ENCODE results near the gene ELOVL5. TPM values are rescaled to one million over a fixed set of nuclear protein-coding genes. Genes with fewer than 3 reads are reported as not detected.
A peak's percentile ranks its signal among the peaks of the same experiment; 100 is the strongest.

The ELOVL5 gene
- total and polyA plus RNA-seq, 4 donors: 22.8 to 75.5 (median 46.0) TPM

DNA sequence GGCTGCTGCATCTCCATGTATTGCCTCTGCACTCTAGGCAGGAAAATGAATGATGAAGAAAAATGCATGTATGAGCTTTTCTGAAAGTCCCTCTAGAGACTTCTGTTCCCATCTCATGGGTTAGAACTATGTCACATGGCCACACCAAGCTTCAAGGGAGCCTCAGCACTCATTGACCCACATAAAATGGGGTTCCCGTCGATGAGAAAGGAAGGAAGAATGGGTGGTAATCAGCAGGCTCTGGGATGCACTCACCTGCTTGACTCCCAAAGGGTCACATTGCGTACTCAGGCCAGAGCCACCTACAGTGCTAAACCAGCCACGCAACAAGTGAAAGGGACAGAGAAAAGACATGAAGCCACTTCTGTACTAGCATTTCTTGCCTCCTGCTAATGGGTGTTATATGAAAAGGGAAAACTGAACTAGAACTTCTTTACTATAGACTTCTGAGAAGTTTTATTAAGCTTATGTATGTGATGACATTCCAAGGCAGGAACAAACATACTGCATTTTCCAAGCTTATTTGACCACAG is 104.3 kb downstream of the ELOVL5 start:
- 95 to 97% methylated on average over 4 of the region's 4 CpGs for WGBS, 2 donors
- ATAC-seq (ENCODE audit: low FRiP score) (no peak), DNase-seq (no peak)
- intact Hi-C loops (cut with DNase I): no loop called here
- H3K27ac ChIP-seq (ENCODE audit: low read depth in 1 of 2, low read length in 2 of 2): no peak overlapping the region
- H3K36me3 ChIP-seq (ENCODE audit: control insufficient read depth in 1 of 2, insufficient read depth in 2 of 2, low read length in 1 of 2): no peaks in the 10 kb centered on the region
- H3K4me3 ChIP-seq (ENCODE audit: low read length in 2 of 2): no peak overlapping the region
- no peaks in the 10 kb centered on the region for H3K9me3 ChIP-seq (ENCODE audit: control insufficient read depth, low read length)
- H3K4me1 ChIP-seq (ENCODE audit: control insufficient read depth in 1 of 2, insufficient read depth in 2 of 2, low read length in 2 of 2): peaks cover under 1 to 1% of the 10 kb centered on the region in 2 donors
- H3K27me3 ChIP-seq (ENCODE audit: control insufficient read depth in 1 of 2, insufficient read depth in 2 of 2, low read length in 1 of 2): no peaks in the 10 kb centered on the region

DNA sequence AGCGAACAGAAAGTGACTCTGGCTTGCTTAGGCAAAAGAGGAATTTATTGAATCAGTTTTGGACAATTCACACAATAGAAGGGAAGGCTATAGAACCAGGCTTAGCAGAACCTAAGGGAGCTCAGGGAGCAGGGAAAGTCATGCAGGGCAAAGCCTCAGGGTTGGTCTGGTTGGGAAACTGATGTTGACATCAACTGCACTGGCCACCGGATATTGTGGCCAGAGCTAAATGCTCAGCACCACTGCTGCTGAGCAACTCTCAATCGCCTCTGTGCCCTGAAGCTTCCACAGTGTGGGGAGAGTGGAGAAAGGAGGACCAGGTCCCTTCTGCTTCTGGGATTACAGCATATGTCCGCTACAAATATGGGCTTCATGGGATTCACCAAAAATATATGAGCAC is 106.8 kb downstream of the ELOVL5 start:
- 88 to 89% methylated on average over 4 of the region's 4 CpGs for WGBS, 2 donors
- H3K27ac ChIP-seq (ENCODE audit: low read depth in 1 of 2, low read length in 2 of 2): no peak overlapping the region
- no peaks in the 10 kb centered on the region for H3K27me3 ChIP-seq (ENCODE audit: control insufficient read depth in 1 of 2, insufficient read depth in 2 of 2, low read length in 1 of 2)
- no peaks in the 10 kb centered on the region for H3K4me1 ChIP-seq (ENCODE audit: control insufficient read depth in 1 of 2, insufficient read depth in 2 of 2, low read length in 2 of 2)
- intact Hi-C loops (cut with DNase I): no loop called here
- ATAC-seq (ENCODE audit: low FRiP score): no peak
- no peaks in the 10 kb centered on the region for H3K36me3 ChIP-seq (ENCODE audit: control insufficient read depth in 1 of 2, insufficient read depth in 2 of 2, low read length in 1 of 2)
- DNase-seq: peak in 1 of 2 donors; percentile 57
- H3K9me3 ChIP-seq (ENCODE audit: control insufficient read depth, low read length): no peaks in the 10 kb centered on the region
- H3K4me3 ChIP-seq (ENCODE audit: low read length in 2 of 2): no peak overlapping the region

DNA sequence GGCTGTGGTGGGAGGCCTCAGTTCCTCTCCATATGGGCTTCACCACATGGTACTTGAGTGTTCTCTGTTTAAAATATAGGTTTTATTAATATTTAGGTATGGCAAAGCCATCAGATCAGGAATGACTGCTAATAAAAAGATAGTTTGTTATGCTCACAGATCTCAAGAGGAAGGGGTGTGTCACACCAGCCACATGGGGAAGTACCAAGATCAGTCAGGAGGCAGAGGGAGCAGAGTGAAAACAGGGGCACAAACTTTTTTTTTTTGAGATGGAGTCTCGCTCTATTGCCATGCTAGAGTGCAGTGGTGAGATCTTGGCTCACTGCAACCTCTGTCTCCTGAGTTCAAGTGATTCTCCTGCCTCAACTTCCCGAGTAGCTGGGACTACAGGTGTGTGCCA is 108.0 kb downstream of the ELOVL5 start:
- ATAC-seq (ENCODE audit: low FRiP score) (no peak), DNase-seq (no peak)
- Histone ChIP-seq H3K4me3 (ENCODE audit: low read length in 2 of 2) (no peak overlapping the region), H3K27ac (ENCODE audit: low read depth in 1 of 2, low read length in 2 of 2) (no peak overlapping the region), H3K4me1 (ENCODE audit: control insufficient read depth in 1 of 2, insufficient read depth in 2 of 2, low read length in 2 of 2) (no peaks in the 10 kb centered on the region), H3K36me3 (ENCODE audit: control insufficient read depth in 1 of 2, insufficient read depth in 2 of 2, low read length in 1 of 2) (no peaks in the 10 kb centered on the region), H3K27me3 (ENCODE audit: control insufficient read depth in 1 of 2, insufficient read depth in 2 of 2, low read length in 1 of 2) (no peaks in the 10 kb centered on the region), H3K9me3 (ENCODE audit: control insufficient read depth, low read length) (no peaks in the 10 kb centered on the region)
- intact Hi-C loops (cut with DNase I): no loop called here
- WGBS, 2 donors: 90 to 94% methylated on average over 2 of the region's 2 CpGs

DNA sequence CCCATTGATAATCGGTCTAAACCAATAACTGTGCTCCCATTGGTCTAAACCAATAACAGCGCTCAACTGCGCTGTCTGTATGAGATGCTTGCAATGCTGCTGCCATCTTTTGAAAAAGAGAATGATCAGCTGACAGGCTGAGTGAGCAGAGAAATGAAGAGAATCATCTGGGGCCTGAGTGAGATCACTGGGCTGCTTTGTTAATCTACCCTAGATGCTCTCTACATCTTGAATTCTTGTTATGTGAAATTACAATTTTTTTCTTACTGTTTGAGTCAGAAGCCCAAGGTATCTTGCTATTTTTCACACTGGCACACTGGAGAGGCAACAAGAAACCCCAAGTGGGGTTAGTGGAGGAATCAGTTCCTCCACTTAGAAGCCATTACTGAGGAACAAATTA is 108.6 kb downstream of the ELOVL5 start:
- intact Hi-C loops (cut with DNase I): no loop called here
- Histone ChIP-seq H3K4me1 (ENCODE audit: control insufficient read depth in 1 of 2, insufficient read depth in 2 of 2, low read length in 2 of 2) (no peaks in the 10 kb centered on the region), H3K4me3 (ENCODE audit: low read length in 2 of 2) (no peak overlapping the region), H3K36me3 (ENCODE audit: control insufficient read depth in 1 of 2, insufficient read depth in 2 of 2, low read length in 1 of 2) (no peaks in the 10 kb centered on the region), H3K9me3 (ENCODE audit: control insufficient read depth, low read length) (no peaks in the 10 kb centered on the region), H3K27ac (ENCODE audit: low read depth in 1 of 2, low read length in 2 of 2) (no peak overlapping the region), H3K27me3 (ENCODE audit: control insufficient read depth in 1 of 2, insufficient read depth in 2 of 2, low read length in 1 of 2) (no peaks in the 10 kb centered on the region)
- 98 to 99% methylated on average over 3 of the region's 3 CpGs for WGBS, 2 donors
- ATAC-seq (ENCODE audit: low FRiP score): no peak
- no peak for DNase-seq

DNA sequence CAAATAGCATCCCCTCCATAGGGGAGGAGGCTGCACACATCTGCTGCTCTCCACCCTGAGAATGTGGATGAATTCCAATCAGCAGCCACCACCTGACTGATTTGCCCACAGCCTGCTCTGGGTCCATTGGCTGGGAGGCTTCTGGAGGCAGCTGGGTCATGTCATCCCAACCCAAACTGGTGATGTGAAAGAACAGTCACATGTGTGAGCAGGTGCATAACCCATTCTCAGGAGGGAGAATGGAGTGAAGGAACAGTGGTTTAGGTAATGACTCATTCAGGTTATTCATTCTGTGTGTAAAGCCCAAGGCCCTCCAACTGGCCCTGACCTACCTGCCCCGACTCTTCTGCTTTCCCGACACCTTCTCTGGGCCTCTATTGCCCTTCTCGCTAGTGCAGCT is 109.2 kb downstream of the ELOVL5 start:
- Histone ChIP-seq H3K36me3 (ENCODE audit: control insufficient read depth in 1 of 2, insufficient read depth in 2 of 2, low read length in 1 of 2) (no peaks in the 10 kb centered on the region), H3K4me3 (ENCODE audit: low read length in 2 of 2) (no peak overlapping the region), H3K27me3 (ENCODE audit: control insufficient read depth in 1 of 2, insufficient read depth in 2 of 2, low read length in 1 of 2) (no peaks in the 10 kb centered on the region), H3K9me3 (ENCODE audit: control insufficient read depth, low read length) (no peaks in the 10 kb centered on the region), H3K27ac (ENCODE audit: low read depth in 1 of 2, low read length in 2 of 2) (no peak overlapping the region), H3K4me1 (ENCODE audit: control insufficient read depth in 1 of 2, insufficient read depth in 2 of 2, low read length in 2 of 2) (no peaks in the 10 kb centered on the region)
- DNase-seq: no peak
- intact Hi-C loops (cut with DNase I): no loop called here
- ATAC-seq (ENCODE audit: low FRiP score): no peak
- 96% methylated on average over 3 of the region's 3 CpGs for WGBS, 2 donors

DNA sequence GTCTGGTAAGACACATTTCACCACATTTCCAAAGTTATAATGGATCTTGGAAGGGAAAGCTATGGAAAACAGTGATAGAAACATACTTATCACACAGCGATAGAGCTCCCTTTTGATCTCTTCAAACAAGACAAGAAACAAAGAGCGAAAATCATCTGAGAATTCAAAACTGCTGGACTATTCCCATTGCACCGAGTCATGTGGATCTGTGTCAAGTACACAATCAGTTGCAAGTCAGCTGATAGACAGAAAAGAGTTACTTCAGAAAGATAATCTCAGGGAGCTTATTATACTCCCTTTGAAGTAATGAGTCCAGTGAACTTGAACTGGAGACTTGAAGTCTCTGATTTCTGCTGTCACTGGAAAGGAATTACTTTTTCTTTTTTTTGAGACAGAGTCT is 110.4 kb downstream of the ELOVL5 start:
- no peak overlapping the region for H3K27ac ChIP-seq (ENCODE audit: low read depth in 1 of 2, low read length in 2 of 2)
- intact Hi-C loops (cut with DNase I): no loop called here
- 79 to 82% methylated on average over 3 of the region's 3 CpGs for WGBS, 2 donors

DNA sequence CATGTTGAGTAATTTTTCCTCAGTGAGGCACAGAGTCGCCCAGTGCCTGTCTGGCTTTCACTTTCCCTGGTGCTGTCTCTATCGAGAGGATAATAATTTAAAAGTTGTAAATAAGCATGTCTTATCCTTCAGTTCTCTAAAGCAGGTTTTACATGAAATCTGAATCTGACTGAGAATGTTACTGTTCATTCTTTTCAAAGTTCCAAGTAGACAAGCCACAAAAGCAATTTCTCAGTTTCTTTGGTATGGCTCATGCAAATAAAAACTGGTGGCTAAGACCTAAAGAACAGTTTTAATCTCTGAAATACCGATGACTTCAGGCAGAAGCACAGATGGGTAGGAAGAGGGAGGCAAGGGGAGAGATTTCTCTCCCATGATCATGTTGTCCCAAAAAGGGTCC is 112.5 kb downstream of the ELOVL5 start:
- Histone ChIP-seq H3K27ac (ENCODE audit: low read depth in 1 of 2, low read length in 2 of 2) (no peak overlapping the region), H3K27me3 (ENCODE audit: control insufficient read depth in 1 of 2, insufficient read depth in 2 of 2, low read length in 1 of 2) (no peaks in the 10 kb centered on the region), H3K9me3 (ENCODE audit: control insufficient read depth, low read length) (no peaks in the 10 kb centered on the region), H3K4me1 (ENCODE audit: control insufficient read depth in 1 of 2, insufficient read depth in 2 of 2, low read length in 2 of 2) (no peaks in the 10 kb centered on the region), H3K4me3 (ENCODE audit: low read length in 2 of 2) (no peak overlapping the region), H3K36me3 (ENCODE audit: control insufficient read depth in 1 of 2, insufficient read depth in 2 of 2, low read length in 1 of 2) (no peaks in the 10 kb centered on the region)
- DNase-seq: no peak
- 59 to 78% methylated on average over 3 of the region's 3 CpGs for WGBS, 2 donors
- intact Hi-C loops (cut with DNase I): no loop called here
- ATAC-seq (ENCODE audit: low FRiP score): no peak

More for the DNA sequence above, 110.4 kb downstream of the ELOVL5 start:
- H3K36me3 ChIP-seq (ENCODE audit: control insufficient read depth in 1 of 2, insufficient read depth in 2 of 2, low read length in 1 of 2): no peaks in the 10 kb centered on the region
- H3K4me1 ChIP-seq (ENCODE audit: control insufficient read depth in 1 of 2, insufficient read depth in 2 of 2, low read length in 2 of 2): no peaks in the 10 kb centered on the region
- no peak for ATAC-seq (ENCODE audit: low FRiP score)
- H3K4me3 ChIP-seq (ENCODE audit: low read length in 2 of 2): no peak overlapping the region
- H3K27me3 ChIP-seq (ENCODE audit: control insufficient read depth in 1 of 2, insufficient read depth in 2 of 2, low read length in 1 of 2): no peaks in the 10 kb centered on the region
- no peak for DNase-seq
- no peaks in the 10 kb centered on the region for H3K9me3 ChIP-seq (ENCODE audit: control insufficient read depth, low read length)

DNA sequence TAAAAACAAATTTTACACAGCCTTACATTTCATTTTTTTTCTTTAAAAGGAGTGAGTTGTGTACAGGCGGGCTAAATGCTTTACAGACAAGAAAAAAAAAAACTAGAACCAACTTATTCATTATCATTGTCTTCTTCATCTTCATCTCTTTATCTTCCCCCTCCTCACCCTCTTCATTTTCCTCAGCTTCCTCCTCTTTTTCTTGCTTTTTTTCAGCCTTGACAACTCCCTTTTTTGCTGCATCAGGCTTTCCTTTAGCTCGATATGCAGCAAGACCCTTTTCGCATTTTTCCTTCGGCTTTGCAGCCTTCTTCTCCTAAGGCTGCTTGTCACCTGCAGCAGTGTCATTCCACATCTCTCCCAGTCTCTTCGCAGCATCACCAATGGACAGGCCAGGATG is 113.2 kb downstream of the ELOVL5 start:
- Histone ChIP-seq H3K9me3 (ENCODE audit: control insufficient read depth, low read length) (no peaks in the 10 kb centered on the region), H3K27me3 (ENCODE audit: control insufficient read depth in 1 of 2, insufficient read depth in 2 of 2, low read length in 1 of 2) (no peaks in the 10 kb centered on the region), H3K36me3 (ENCODE audit: control insufficient read depth in 1 of 2, insufficient read depth in 2 of 2, low read length in 1 of 2) (no peaks in the 10 kb centered on the region), H3K4me3 (ENCODE audit: low read length in 2 of 2) (no peak overlapping the region), H3K27ac (ENCODE audit: low read depth in 1 of 2, low read length in 2 of 2) (no peak overlapping the region), H3K4me1 (ENCODE audit: control insufficient read depth in 1 of 2, insufficient read depth in 2 of 2, low read length in 2 of 2) (no peaks in the 10 kb centered on the region)
- no peak for ATAC-seq (ENCODE audit: low FRiP score)
- DNase-seq: no peak
- intact Hi-C loops (cut with DNase I): no loop called here
- 95 to 96% methylated on average over 5 of the region's 5 CpGs for WGBS, 2 donors

DNA sequence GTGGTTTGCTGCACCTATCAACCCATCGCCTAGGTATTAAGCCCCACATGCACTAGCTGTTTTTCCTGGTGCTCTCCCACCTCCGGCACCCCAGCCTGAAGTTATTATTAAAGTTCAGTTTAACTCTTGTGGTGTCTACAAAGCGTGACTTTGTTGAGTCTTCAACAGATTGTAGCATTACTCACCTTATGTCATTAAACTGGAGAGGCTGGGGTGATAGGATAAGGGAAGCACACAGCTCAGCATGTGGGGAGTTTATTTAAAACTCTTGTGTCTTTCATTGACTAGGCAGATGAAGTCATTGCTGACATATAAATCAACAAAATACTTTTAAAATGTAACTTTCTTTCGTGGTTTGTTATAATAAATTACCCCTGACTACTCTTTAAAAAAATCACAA is 115.4 kb downstream of the ELOVL5 start:
- 84 to 92% methylated on average over 4 of the region's 4 CpGs for WGBS, 2 donors

More for the DNA sequence above, 115.4 kb downstream of the ELOVL5 start:
- intact Hi-C loops (cut with DNase I): no loop called here
- H3K27me3 ChIP-seq (ENCODE audit: control insufficient read depth in 1 of 2, insufficient read depth in 2 of 2, low read length in 1 of 2): no peaks in the 10 kb centered on the region
- H3K9me3 ChIP-seq (ENCODE audit: control insufficient read depth, low read length): no peaks in the 10 kb centered on the region
- ATAC-seq (ENCODE audit: low FRiP score): no peak
- no peak for DNase-seq
- H3K4me3 ChIP-seq (ENCODE audit: low read length in 2 of 2): no peak overlapping the region
- H3K27ac ChIP-seq (ENCODE audit: low read depth in 1 of 2, low read length in 2 of 2): no peak overlapping the region
- H3K4me1 ChIP-seq (ENCODE audit: control insufficient read depth in 1 of 2, insufficient read depth in 2 of 2, low read length in 2 of 2): no peaks in the 10 kb centered on the region
- no peaks in the 10 kb centered on the region for H3K36me3 ChIP-seq (ENCODE audit: control insufficient read depth in 1 of 2, insufficient read depth in 2 of 2, low read length in 1 of 2)

Data from aorta (tissue), 5 donors.